GM12878 (cell line): ENCODE data around the gene TMEM176B. TPM values are rescaled to one million over a fixed set of nuclear protein-coding genes. Genes with fewer than 3 reads are reported as not detected.

ENCODE experiments used
- ATAC-seq: fragments of 200-7000 bp; cut with Tn5 transposase; 3 replicates; pipeline ENCODE4 v1.9.1; 2020; ENCODE audit warnings: mild to moderate bottlenecking, moderate library complexity
- BruUV-seq: library from RNA; stranded (reverse); fragments of 400-500 nt; replicated peaks from 2 replicates; lab custom pipeline; 2021; lab: Mats Ljungman, UMichigan
- CTCF ChIA-PET: fragments of 300-600 bp; sonication (Branson Sonifier 250); formaldehyde crosslinking; extraction: SDS; loops from one replicate; lab custom pipeline; 2021; ENCODE audit warnings: inconsistent platforms; lab: Yijun Ruan, JAX
- POLR2A ChIA-PET: fragments of 350-600 bp; formaldehyde crosslinking; extraction: SDS; loops from one replicate; lab custom pipeline; 2021; ENCODE audit warnings: inconsistent platforms; lab: Charles Lee
- RAD21 ChIA-PET: fragments of 300-600 bp; sonication (Branson Sonifier 250); formaldehyde crosslinking; loops from one replicate; lab custom pipeline; 2023; ENCODE audit warnings: antibody characterized with exemption; ENCODE audit not compliant: unreplicated experiment; lab: Charles Lee
- SMC1A ChIA-PET: fragments of 300-600 bp; sonication (Branson Sonifier 250); formaldehyde crosslinking; loops from one replicate; lab custom pipeline; 2023; ENCODE audit not compliant: unreplicated experiment, uncharacterized antibody; lab: Charles Lee
- DNase-seq: peaks from one replicate; pipeline ENCODE4 v3.0.0-alpha.2; 2011; ENCODE audit warnings: low read depth, low spot score
- FAIRE-seq: peaks from 3 replicates; lab custom pipeline; 2011; peaks lifted over from hg19 to GRCh38; lab: Jason Lieb, UNC
- H2AFZ ChIP-seq: 2 replicates; pipeline ENCODE4 v1.6.0; 2011; ENCODE audit warnings: low read depth, low read length, control low read depth; ENCODE audit not compliant: control insufficient read depth
- H3K27ac ChIP-seq: 2 replicates; pipeline ENCODE4 v1.5.1; 2011; ENCODE audit warnings: control low read depth; ENCODE audit not compliant: control insufficient read depth, insufficient read depth
- H3K27me3 ChIP-seq, 2 experiments: replicated peaks in 1 of 2; 2 replicates each; pipeline versions ENCODE4 v1.6.0 to v1.6.1; 2011; ENCODE audit warnings: low read length in 1 of 2; ENCODE audit not compliant: control insufficient read depth in 2 of 2, insufficient read depth in 2 of 2
- H3K36me3 ChIP-seq, 2 experiments: 2 replicates each; pipeline ENCODE4 v1.5.1; 2011; ENCODE audit warnings: low read length in 1 of 2; ENCODE audit not compliant: control insufficient read depth in 2 of 2, insufficient read depth in 2 of 2
- H3K4me1 ChIP-seq: 2 replicates; pipeline ENCODE4 v1.6.1; 2011; ENCODE audit warnings: mild to moderate bottlenecking, low read length, moderate library complexity, mixed read lengths; ENCODE audit not compliant: control insufficient read depth, insufficient read depth
- H3K4me2 ChIP-seq: 2 replicates; pipeline ENCODE4 v1.6.0; 2011; ENCODE audit warnings: control low read depth; ENCODE audit not compliant: control insufficient read depth, insufficient read depth
- H3K4me3 ChIP-seq: fragments of 200-600 bp; sonication (generic); 2 replicates; pipeline ENCODE4 v1.5.1; 2016
- H3K79me2 ChIP-seq: 2 replicates; pipeline ENCODE4 v1.6.0; 2011; ENCODE audit warnings: low read length; ENCODE audit not compliant: control insufficient read depth, insufficient read depth
- H3K9ac ChIP-seq: 2 replicates; pipeline ENCODE4 v1.8.0; 2011; ENCODE audit warnings: low read length, control low read depth, mixed read lengths; ENCODE audit not compliant: control insufficient read depth, insufficient read depth
- H3K9me3 ChIP-seq: replicated peaks from 3 replicates; pipeline ENCODE4 v1.5.1; 2011; ENCODE audit warnings: mild to moderate bottlenecking, low read length; ENCODE audit not compliant: control insufficient read depth, insufficient read depth
- H4K20me1 ChIP-seq: 2 replicates; pipeline ENCODE4 v1.6.0; 2011; ENCODE audit not compliant: control insufficient read depth, insufficient read depth
- ASH2L ChIP-seq: fragments of 300-600, 200-600 bp; sonication (generic); IDR thresholded peaks from 2 replicates; pipeline ENCODE4 v1.6.1; 2017; ENCODE audit warnings: low read depth, mild to moderate bottlenecking, borderline replicate concordance
- BCL11A ChIP-seq: IDR thresholded peaks from 2 replicates; pipeline ENCODE4 v1.6.1; 2011; ENCODE audit warnings: low read depth, low read length
- MYC ChIP-seq: IDR thresholded peaks from 2 replicates; pipeline ENCODE4 v1.6.1; 2011; ENCODE audit warnings: mild to moderate bottlenecking, low read length, moderate library complexity, inconsistent platforms; ENCODE audit not compliant: insufficient read depth, insufficient replicate concordance, insufficient read length, severe bottlenecking
- NFYB ChIP-seq: IDR thresholded peaks from 2 replicates; pipeline ENCODE4 v1.6.1; 2011; ENCODE audit warnings: low read depth, mild to moderate bottlenecking, low read length, improper control_type of control experiment, moderate library complexity; ENCODE audit not compliant: insufficient read depth
- NR2C2 ChIP-seq: IDR thresholded peaks from 2 replicates; pipeline ENCODE4 v1.6.1; 2011; ENCODE audit warnings: borderline replicate concordance, low read depth; ENCODE audit not compliant: control insufficient read depth, insufficient read length
- RAD51 ChIP-seq: fragments of 450-650 bp; IDR thresholded peaks from 2 replicates; pipeline ENCODE4 v1.6.1; 2016; ENCODE audit warnings: moderate library complexity, mild to moderate bottlenecking, inconsistent platforms
- RELB ChIP-seq: fragments of 450-650 bp; IDR thresholded peaks from 2 replicates; pipeline ENCODE4 v1.6.1; 2017; ENCODE audit warnings: low read depth, mild to moderate bottlenecking, moderate library complexity
- SIX5 ChIP-seq: IDR thresholded peaks from 2 replicates; pipeline ENCODE4 v1.6.1; 2011; ENCODE audit warnings: mild to moderate bottlenecking, low read depth, low read length, moderate library complexity; ENCODE audit not compliant: severe bottlenecking
- STAT3 ChIP-seq: IDR thresholded peaks from 2 replicates; pipeline ENCODE4 v1.6.1; 2011; ENCODE audit warnings: low read depth, low read length, improper control_type of control experiment
- YBX1 ChIP-seq: fragments of 450-650 bp; IDR thresholded peaks from 2 replicates; pipeline ENCODE4 v1.6.1; 2016; ENCODE audit warnings: antibody characterized with exemption
- ZBED1 ChIP-seq: IDR thresholded peaks from 2 replicates; pipeline ENCODE4 v1.6.1; 2016; ENCODE audit warnings: borderline replicate concordance
- ZBTB33 ChIP-seq: fragments of 450-650 bp; IDR thresholded peaks from 2 replicates; pipeline ENCODE4 v1.6.1; 2017; ENCODE audit warnings: mild to moderate bottlenecking
- WGBS: methylation state at CpG from one replicate; pipeline ENCODE4 v1.1.6; 2016; ENCODE audit warnings: low lambda C conversion rate; ENCODE audit not compliant: insufficient replicate concordance, insufficient coverage; ENCODE audit errors: missing lambda C conversion rate; 5-methylcytosine and 5-hydroxymethylcytosine counted together
- in situ Hi-C: fragments of 300-500 bp; cut with MboI; formaldehyde crosslinking; loops from 9 replicates; pipeline ENCODE4 v1.14.3; 2018; ENCODE audit warnings: mixed read lengths
- intact Hi-C: fragments of 100-400 bp; cut with micrococcal nuclease; formaldehyde crosslinking; loops from one replicate; pipeline ENCODE4 v1.14.2; 2022; ENCODE audit not compliant: unreplicated experiment
- polyA plus RNA-seq, 11 experiments: library from polyadenylated mRNA; depleted of rRNA in 4 of 11; unstranded in 6 of 11; stranded (reverse) in 5 of 11; fragments of >200 nt; fragmentation: Nextera tagmentation in 4 of 11; fragmentation: Illumina TruSeq in 1 of 11; extraction: Ambion mirVana in 4 of 11; extraction: Trizol in 1 of 11; gene quantifications; 1 replicate in 1 of 11; 2 replicates in 10 of 11; pipeline versions ENCODE4 v1.2.1 to v1.2.3, GENCODE V29; 2011 to 2016; ENCODE audit warnings: inconsistent platforms in 2 of 11, missing spikeins in 2 of 11, low read depth in 1 of 11
- total RNA-seq, 4 experiments: library from RNA; depleted of rRNA in 3 of 4; stranded (reverse); fragments of >200 nt in 3 of 4; fragmentation: Illumina TruSeq in 1 of 4; extraction: Trizol in 1 of 4; gene quantifications; 2 replicates each; pipeline versions ENCODE4 v1.2.1 to v1.2.3, GENCODE V29; 2013 to 2021

The TMEM176B gene
- total and polyA plus RNA-seq, 10 of the 15 experiments (the other 5 are each of a cell fraction or from before 2014, with no cell fraction given): 0.05 to 0.40 (median 0.20) TPM; not detected in 4

GRCh38 chr7:150820148-150820547 lies 20.0 kb upstream of the TMEM176B start:
- Histone ChIP-seq H3K36me3 (no peaks in the 10 kb centered on the region), H3K9me3 (no peaks in the 10 kb centered on the region; the same call in 1 of the 3 replicates), H4K20me1 (no peaks in the 10 kb centered on the region), H3K27me3 (no peaks in the 10 kb centered on the region; a peak in 1 of 4 replicates), H3K27ac (no peak overlapping the region), H2AFZ (no peak overlapping the region), H3K79me2 (no peaks in the 10 kb centered on the region), H3K4me1 (no peaks in the 10 kb centered on the region), H3K4me2 (no peak overlapping the region), H3K4me3 (no peak overlapping the region), H3K9ac (no peak overlapping the region)
- RAD21 ChIA-PET: interaction anchor here (1.0 kb wide), 1 partner anchor 32 kb away, joined by 4 read pairs; no protein-coding TSS in a partner anchor
- DNase-seq: no peak
- FAIRE-seq: no peak
- no TSS peak for BruUV-seq
- no peak for ATAC-seq
- SMC1A ChIA-PET: interaction anchor here (1.7 kb wide), 1 partner anchor 40 kb away, joined by 3 read pairs; no protein-coding TSS in a partner anchor
- in situ Hi-C loops: no loop called here
- TF ChIP-seq MYC (no peak), RELB (peak; percentile 37; the same call in 1 of the 2 replicates)
- 18% methylated on average over 5 of the region's 5 CpGs for WGBS
- intact Hi-C loops: no loop called here
- CTCF ChIA-PET: interaction anchor here (1.0 to 1.2 kb wide), 2 partner anchors 28 to 56 kb away, joined by 3 to 4 read pairs; no protein-coding TSS in a partner anchor
- POLR2A ChIA-PET: no interaction called here

GRCh38 chr7:150818971-150819370 lies 18.8 kb upstream of the TMEM176B start:
- no TSS peak for BruUV-seq
- in situ Hi-C loops: no loop called here
- TF ChIP-seq RAD51 (no peak), YBX1 (no peak), STAT3 (no peak), ZBTB33 (no peak), NFYB (no peak), ZBED1 (no peak), SIX5 (no peak), NR2C2 (no peak), BCL11A (no peak), ASH2L (no peak)

More at GRCh38 chr7:150818971-150819370, 18.8 kb upstream of the TMEM176B start:
- no peaks in the 10 kb centered on the region for H3K36me3 ChIP-seq
- no peak for DNase-seq
- ChIA-PET RAD21 (interaction anchor here (1.2 kb wide), 1 partner anchor 38 kb away, joined by 3 read pairs; no protein-coding TSS in a partner anchor), SMC1A (interaction anchor here (0.6 to 2.0 kb wide), 5 partner anchors 8 to 260 kb away, joined by 3 to 11 read pairs (median 3); no protein-coding TSS in a partner anchor), POLR2A (interaction anchor here (0.9 kb wide), 1 partner anchor 16 kb away, joined by 3 read pairs; no protein-coding TSS in a partner anchor), CTCF (interaction anchor here (1.0 kb wide), 1 partner anchor 58 kb away, joined by 3 read pairs; no protein-coding TSS in a partner anchor)
- H3K4me1 ChIP-seq: no peaks in the 10 kb centered on the region
- ATAC-seq: no peak
- H3K4me3 ChIP-seq: no peak overlapping the region
- no peaks in the 10 kb centered on the region; the same call in 1 of the 3 replicates for H3K9me3 ChIP-seq
- H3K4me2 ChIP-seq: no peak overlapping the region
- intact Hi-C loops: no loop called here
- no peak overlapping the region for H3K9ac ChIP-seq
- H2AFZ ChIP-seq: no peak overlapping the region
- no peak for FAIRE-seq
- H3K79me2 ChIP-seq: no peaks in the 10 kb centered on the region
- H4K20me1 ChIP-seq: no peaks in the 10 kb centered on the region
- H3K27me3 ChIP-seq: no peaks in the 10 kb centered on the region; a peak in 1 of 4 replicates
- H3K27ac ChIP-seq: no peak overlapping the region
- 0% methylated on average over 2 of the region's 2 CpGs for WGBS
